B cell (primary cell): ENCODE data around the gene NR3C2.

Experiments
- CTCF ChIP-seq: fragments of 200-600 bp; IDR thresholded peaks from one replicate; pipeline ENCODE4 v1.8.0; 2022; ENCODE audit warnings: antibody characterized with exemption, mild to moderate bottlenecking
- EZH2 ChIP-seq: IDR thresholded peaks from 2 replicates; pipeline ENCODE4 v1.6.1; 2012; ENCODE audit warnings: borderline replicate concordance, low read depth, mild to moderate bottlenecking, moderate library complexity, low read length; ENCODE audit not compliant: insufficient read depth, poor library complexity, severe bottlenecking

- TF ChIP-seq CTCF (no peak), EZH2 (no peak)
These were observed 325.2 kb downstream of the NR3C2 start for GRCh38 chr4:148116969-148117368.
